HG03342 (cell line): Measurements from ENCODE around the gene MYO1E.
"Not testable (repeated sequence)": the region's sequence is repeated elsewhere in the genome, so short reads cannot be mapped to it uniquely, and the experiment has no call there.

ENCODE experiments used
- ATAC-seq: cut with Tn5 transposase; IDR thresholded peaks from one replicate; pipeline ENCODE4 v1.9.1; 2021; ENCODE audit warnings: mild to moderate bottlenecking, moderate library complexity; ENCODE audit not compliant: unreplicated experiment

MYO1E gene

GRCh38 chr15:59352683-59353082 lies 20.0 kb downstream of the MYO1E start:
- no peak for ATAC-seq

- no peak for ATAC-seq
These were observed 20.5 kb downstream of the MYO1E start for GRCh38 chr15:59352189-59352588.

- no peak for ATAC-seq
These were observed 22.3 kb downstream of the MYO1E start for GRCh38 chr15:59350421-59350732.

DNA sequence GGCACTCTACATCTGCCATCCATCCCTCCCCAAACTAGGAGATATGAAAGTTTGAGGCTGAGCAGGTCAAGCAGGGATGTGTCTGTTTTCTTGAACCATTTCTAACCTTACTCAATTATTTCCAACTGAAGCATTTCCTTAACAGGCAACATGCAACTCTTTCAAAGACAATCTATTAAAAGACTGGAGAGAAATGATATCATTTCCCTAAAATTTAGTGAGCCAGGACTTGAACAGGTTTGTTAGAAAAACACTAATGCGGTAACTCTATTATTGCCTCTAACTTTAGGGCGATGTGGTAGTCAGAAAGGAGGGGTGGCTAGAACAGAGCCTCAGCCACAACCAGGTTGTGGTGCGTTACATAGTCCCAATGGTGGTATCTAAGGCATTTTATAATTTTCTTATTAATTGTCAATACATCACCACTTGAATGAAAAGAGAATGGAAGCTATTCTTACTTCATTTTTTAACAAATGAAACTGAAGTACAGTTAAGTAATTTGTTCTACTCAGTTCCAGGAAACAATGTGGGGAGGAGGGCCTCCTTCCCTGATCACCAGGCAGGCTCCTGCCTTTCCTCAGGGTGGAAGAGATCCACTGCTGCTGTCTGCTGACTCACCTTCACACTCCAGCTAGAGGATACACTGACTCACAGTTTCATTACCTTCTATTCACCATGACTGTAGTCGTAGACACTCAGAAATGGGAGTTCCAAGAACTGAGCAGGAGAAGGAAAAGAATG lies 22.8 kb downstream of the MYO1E start:
- ATAC-seq = no peak

GRCh38 chr15:59347915-59348314 lies 24.8 kb downstream of the MYO1E start:
- no peak for ATAC-seq

DNA sequence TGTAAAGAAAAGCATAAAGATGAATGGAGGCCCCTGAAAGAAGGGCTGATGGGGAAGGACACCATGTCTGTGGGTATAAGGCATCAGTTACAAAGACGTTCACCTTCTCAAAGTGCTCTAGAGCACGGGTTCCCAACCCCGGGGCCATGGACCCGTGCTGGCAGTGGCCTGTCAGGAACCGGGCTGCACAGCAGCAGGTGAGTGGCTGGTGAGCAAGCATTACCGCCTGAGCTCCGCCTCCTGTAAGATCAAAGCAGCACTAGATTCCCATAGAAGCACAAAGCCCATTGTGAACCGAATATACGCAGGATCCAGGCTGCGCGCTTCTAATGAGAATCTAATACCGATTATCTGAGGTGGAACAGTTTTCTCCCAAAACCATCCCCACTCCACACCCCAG lies 25.7 kb downstream of the MYO1E start:
- no peak for ATAC-seq

- no peak for ATAC-seq
These were observed 27.3 kb downstream of the MYO1E start for GRCh38 chr15:59345326-59345725.

DNA sequence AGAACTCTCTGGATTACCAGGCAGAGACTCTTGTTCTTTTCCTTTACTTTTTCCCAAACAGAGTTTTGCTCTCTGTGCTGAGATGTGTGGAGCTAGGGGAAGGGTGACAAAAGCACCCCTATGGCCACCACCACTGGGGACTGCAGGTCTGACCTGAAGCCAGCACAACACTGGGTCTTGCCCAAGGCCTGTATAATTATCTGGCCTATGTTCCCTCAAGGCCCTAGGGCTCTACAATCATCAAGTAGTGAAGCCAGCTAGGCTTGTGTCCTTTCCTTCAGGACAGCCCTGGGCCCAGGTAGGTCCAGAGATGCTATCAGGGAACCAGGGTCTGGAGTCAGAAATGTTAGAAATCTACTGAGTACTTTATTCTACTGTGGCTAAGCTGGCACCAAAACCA lies 28.4 kb downstream of the MYO1E start:
- no peak for ATAC-seq

DNA sequence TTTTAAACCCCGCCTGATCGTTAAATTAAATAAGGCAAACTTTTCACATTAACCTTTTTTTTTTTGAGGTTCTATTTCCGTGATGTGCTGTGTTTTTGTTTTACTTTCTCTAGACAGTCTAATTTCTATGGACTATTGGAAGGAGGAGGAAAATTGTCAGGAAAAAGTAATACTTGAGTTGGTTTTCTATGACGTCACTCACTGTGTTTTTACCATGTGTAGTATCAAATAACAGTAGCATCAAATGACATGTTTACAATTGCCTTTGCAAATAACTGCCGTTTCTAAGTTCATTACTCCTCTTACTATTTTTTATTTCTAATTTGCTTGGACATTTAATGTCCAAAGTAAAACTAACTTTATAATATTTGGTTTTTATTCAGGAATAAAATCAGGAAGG lies 32.3 kb downstream of the MYO1E start:
- no peak for ATAC-seq

- no peak for ATAC-seq
These were observed 33.4 kb downstream of the MYO1E start for GRCh38 chr15:59339252-59339672.

- no peak for ATAC-seq
These were observed 34.3 kb downstream of the MYO1E start for GRCh38 chr15:59338414-59338813.

DNA sequence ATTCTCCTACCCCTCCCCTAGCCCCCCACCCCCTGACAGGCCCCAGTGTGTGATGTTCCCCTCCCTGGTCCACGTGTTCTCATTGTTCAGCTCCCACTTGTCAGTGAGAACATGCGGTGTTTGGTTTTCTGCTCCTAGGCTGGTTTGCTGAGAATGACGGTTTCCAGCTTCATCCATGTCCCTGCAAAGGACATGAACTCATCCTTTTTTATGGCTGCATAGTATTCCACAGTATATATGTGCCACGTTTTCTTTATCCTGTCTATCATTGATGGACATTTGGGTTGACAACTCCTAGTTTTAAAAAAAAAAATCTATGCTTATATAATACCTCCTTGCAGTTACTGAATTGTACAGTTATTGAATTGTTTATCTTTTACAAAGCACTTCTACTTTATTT lies 35.9 kb downstream of the MYO1E start:
- not testable (repeated sequence) for ATAC-seq

DNA sequence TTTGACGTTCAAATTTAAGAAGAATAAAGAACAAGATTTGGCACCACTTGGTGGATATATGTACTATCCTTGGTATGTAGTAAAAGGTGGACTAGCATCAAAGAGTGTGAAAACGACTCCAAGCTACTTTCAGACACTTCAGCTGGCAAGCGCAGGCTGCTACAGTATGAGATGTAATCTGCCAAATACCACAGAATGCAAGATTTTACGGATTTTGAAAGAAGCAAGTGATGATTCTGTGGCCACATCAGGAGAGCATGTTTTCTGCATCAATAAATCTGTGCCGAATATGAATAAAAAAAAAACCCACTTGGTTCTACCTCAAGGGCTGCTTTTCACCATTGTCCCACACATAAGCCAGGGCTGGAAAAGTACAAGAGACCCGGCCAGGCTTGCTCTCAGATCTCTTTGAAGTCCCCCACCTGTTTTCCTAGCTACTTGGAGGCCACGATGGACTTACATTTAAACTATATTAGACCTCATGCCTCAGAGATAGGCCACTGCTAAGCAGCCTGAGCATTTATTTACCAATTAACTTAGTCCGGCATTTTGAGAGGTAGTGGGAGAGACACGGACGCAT lies 37.4 kb downstream of the MYO1E start:
- no peak for ATAC-seq

GRCh38 chr15:59334076-59334415 lies 38.6 kb downstream of the MYO1E start:
- no peak for ATAC-seq

GRCh38 chr15:59333401-59334075 lies 39.1 kb downstream of the MYO1E start:
- ATAC-seq = no peak

- no peak for ATAC-seq
These were observed 40.7 kb downstream of the MYO1E start for GRCh38 chr15:59332009-59332408.

GRCh38 chr15:59330649-59331048 lies 42.0 kb downstream of the MYO1E start:
- no peak for ATAC-seq

DNA sequence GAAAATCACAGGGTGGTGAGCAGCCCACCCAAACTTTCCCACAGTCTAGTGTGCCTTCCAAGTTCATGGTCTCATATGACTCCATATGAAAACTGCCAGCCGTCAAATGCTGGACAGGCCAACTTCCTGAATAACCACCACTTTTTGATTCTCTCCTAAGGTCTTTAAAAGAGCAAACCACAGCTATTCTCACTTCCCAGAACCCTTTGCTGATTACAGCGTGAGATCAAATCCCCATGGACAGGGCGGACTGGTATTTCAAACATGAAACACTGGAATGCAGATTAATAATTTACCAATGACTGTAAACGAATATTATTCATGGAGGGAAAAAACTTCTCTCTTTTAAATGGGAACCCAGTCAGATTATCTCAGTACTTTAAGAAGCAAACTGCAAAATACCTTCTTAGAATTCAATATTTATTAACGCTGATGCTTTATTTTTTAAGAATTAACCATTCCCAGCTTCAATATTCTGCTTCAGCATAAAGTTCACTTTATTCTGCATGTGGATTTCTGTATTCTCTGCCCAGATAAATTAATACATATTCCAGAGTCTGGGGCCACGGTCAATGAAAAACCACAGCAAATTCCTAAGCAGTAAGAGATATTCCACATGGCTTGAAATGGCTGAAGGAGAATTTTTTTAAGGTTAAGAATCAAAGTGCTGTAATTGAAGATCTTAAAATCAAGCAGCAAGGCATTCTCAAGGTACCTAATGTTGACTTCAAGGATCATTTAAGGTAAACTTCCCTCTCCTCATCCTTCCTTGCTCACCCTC lies 42.9 kb downstream of the MYO1E start:
- no peak for ATAC-seq

DNA sequence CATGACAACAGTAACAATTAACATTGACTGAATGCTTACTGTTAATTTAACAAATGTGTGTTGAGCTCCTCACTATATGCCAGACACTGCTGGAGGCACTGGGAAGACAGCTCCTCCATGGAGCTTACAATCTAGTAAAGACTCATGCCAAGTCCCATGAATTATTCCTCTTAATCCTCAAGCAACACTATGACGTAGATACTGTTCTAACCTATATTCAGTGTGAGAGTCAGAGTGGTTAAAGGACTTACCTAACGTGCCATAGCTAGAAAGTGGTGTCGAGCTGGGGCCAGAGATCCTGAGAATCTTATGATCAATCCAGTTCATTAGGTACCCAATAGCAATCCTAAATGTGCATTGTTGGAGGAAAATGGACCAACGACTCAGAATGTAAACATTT lies 43.6 kb downstream of the MYO1E start:
- ATAC-seq = no peak

DNA sequence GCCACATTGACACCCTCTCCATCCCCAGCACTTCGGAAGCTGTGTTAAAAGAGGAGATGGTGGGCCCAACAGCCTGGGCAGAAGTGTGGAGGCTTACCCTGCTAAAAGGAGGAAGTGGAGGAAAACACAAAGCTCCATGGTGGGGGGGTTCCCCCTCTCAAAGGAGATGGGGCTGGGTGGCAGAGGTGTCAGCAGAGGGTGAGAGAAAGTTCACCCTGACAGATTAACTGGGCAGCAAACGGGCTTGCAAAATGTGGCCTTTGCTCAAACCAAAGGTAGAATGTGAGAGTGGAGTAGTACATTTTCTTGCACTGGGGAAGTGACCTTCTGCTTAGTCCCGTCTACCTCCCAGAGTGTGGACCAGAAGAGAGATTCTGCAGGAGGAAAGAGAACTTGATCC lies 44.7 kb downstream of the MYO1E start:
- no peak for ATAC-seq

GRCh38 chr15:59326856-59327255 lies 45.8 kb downstream of the MYO1E start:
- no peak for ATAC-seq
